Endothelial cell (in vitro differentiated cells): ENCODE results near the gene SCN1B. TPM values are rescaled to one million over a fixed set of nuclear protein-coding genes. Genes with fewer than 3 reads are reported as not detected.

ENCODE experiments used
- DNase-seq: peaks from one replicate; pipeline ENCODE4 v3.0.0; 2021; ENCODE audit warnings: low spot score
- H3K27ac Mint-ChIP-seq: one replicate; pipeline ENCODE4 v1.8.0; 2021; ENCODE audit warnings: mixed read lengths, inconsistent platforms; ENCODE audit not compliant: unreplicated experiment
- H3K27me3 Mint-ChIP-seq: one replicate; pipeline ENCODE4 v1.8.0; 2021; ENCODE audit warnings: mild to moderate bottlenecking, moderate library complexity, mixed read lengths, inconsistent platforms; ENCODE audit not compliant: unreplicated experiment
- H3K36me3 Mint-ChIP-seq: one replicate; pipeline ENCODE4 v1.8.0; 2021; ENCODE audit warnings: mild to moderate bottlenecking, low read depth, mixed read lengths, inconsistent platforms; ENCODE audit not compliant: unreplicated experiment
- H3K4me1 Mint-ChIP-seq: one replicate; pipeline ENCODE4 v1.8.0; 2021; ENCODE audit warnings: mild to moderate bottlenecking, mixed read lengths, inconsistent platforms; ENCODE audit not compliant: unreplicated experiment
- H3K4me3 Mint-ChIP-seq: one replicate; pipeline ENCODE4 v1.8.0; 2021; ENCODE audit warnings: mild to moderate bottlenecking, mixed read lengths, inconsistent platforms; ENCODE audit not compliant: unreplicated experiment
- H3K9me3 Mint-ChIP-seq: one replicate; pipeline ENCODE4 v1.8.0; 2021; ENCODE audit warnings: mixed read lengths, inconsistent platforms; ENCODE audit not compliant: unreplicated experiment
- CTCF ChIP-seq: fragments of 200-600 bp; sonication (generic); IDR thresholded peaks from one replicate; pipeline ENCODE4 v1.5.0; 2021; ENCODE audit warnings: antibody characterized with exemption; ENCODE audit not compliant: unreplicated experiment
- total RNA-seq: library from RNA; stranded (reverse); fragmentation: NEBNext Ultra II Directional; extraction: Animal tissue kit (Norgen Biotek cat#: 25700); gene quantifications from one replicate; pipeline ENCODE4 v1.2.1, GENCODE V29; 2021; ENCODE audit not compliant: unreplicated experiment

Gene SCN1B
- total RNA-seq, 1 donor from 2014 or later = 0.62 TPM

GRCh38 chr19:35043906-35044305 lies 13.6 kb downstream of the SCN1B start:
- DNase-seq = no peak
- Mint-ChIP-seq H3K36me3 (no peaks in the 10 kb centered on the region), H3K27ac (peak overlapping the region; percentile 52), H3K4me3 (no peak overlapping the region), H3K27me3 (peaks cover 9% of the 10 kb centered on the region), H3K9me3 (no peaks in the 10 kb centered on the region), H3K4me1 (peaks cover 17% of the 10 kb centered on the region)
- TF ChIP-seq CTCF = no peak

- H3K4me1 Mint-ChIP-seq = peaks cover 17% of the 10 kb centered on the region
- peak; percentile 71 for DNase-seq
- H3K27ac Mint-ChIP-seq = no peak overlapping the region
These were observed 14.2 kb downstream of the SCN1B start for GRCh38 chr19:35044317-35045117.

GRCh38 chr19:35045667-35046300 lies 15.5 kb downstream of the SCN1B start:
- no peak for TF ChIP-seq CTCF
- Mint-ChIP-seq H3K27me3 (peaks cover 8% of the 10 kb centered on the region), H3K4me1 (peaks cover 17% of the 10 kb centered on the region), H3K9me3 (no peaks in the 10 kb centered on the region), H3K27ac (no peak overlapping the region), H3K36me3 (no peaks in the 10 kb centered on the region), H3K4me3 (no peak overlapping the region)
- DNase-seq = peak; percentile 36

More at GRCh38 chr19:35044317-35045117, 14.2 kb downstream of the SCN1B start:
- Mint-ChIP-seq H3K9me3 (no peaks in the 10 kb centered on the region), H3K4me3 (no peak overlapping the region), H3K27me3 (peaks cover 9% of the 10 kb centered on the region), H3K36me3 (no peaks in the 10 kb centered on the region)
- peak; percentile 99 for TF ChIP-seq CTCF

- Mint-ChIP-seq H3K4me1 (peaks cover 17% of the 10 kb centered on the region), H3K9me3 (no peaks in the 10 kb centered on the region), H3K27ac (no peak overlapping the region), H3K36me3 (no peaks in the 10 kb centered on the region), H3K4me3 (no peak overlapping the region), H3K27me3 (peaks cover 8% of the 10 kb centered on the region)
- no peak for DNase-seq
- no peak for TF ChIP-seq CTCF
These were observed 16.2 kb downstream of the SCN1B start for GRCh38 chr19:35046461-35046860.

- DNase-seq = no peak
- H3K27ac Mint-ChIP-seq = no peak overlapping the region
- TF ChIP-seq CTCF = no peak
- peaks cover 15% of the 10 kb centered on the region for H3K4me1 Mint-ChIP-seq
- H3K4me3 Mint-ChIP-seq = no peak overlapping the region
- peaks cover 6% of the 10 kb centered on the region for H3K27me3 Mint-ChIP-seq
- H3K36me3 Mint-ChIP-seq = no peaks in the 10 kb centered on the region
- H3K9me3 Mint-ChIP-seq = no peaks in the 10 kb centered on the region
These were observed 18.7 kb downstream of the SCN1B start for GRCh38 chr19:35048911-35049411.
